NCI-H1417 (cell line): ENCODE measurements around the gene DCTD.
A peak's percentile ranks its signal among the peaks of the same experiment; 100 is the strongest.

ENCODE experiments used
- DNase-seq, 3 experiments: peaks; one replicate each; lab custom pipeline; 2025; lab: John Stamatoyannopoulos, UW

DCTD gene

GRCh38 chr4:182872886-182873285 is 44.3 kb downstream of the DCTD start:
- DNase-seq: no peak

- DNase-seq: no peak
Measured at GRCh38 chr4:182871616-182872015, 45.6 kb downstream of the DCTD start.

GRCh38 chr4:182869697-182870096 is 47.5 kb downstream of the DCTD start:
- DNase-seq: no peak

GRCh38 chr4:182866746-182867145 is 50.4 kb downstream of the DCTD start:
- DNase-seq: no peak

- DNase-seq: peak in 1 of 3 experiments; percentile 52
Measured at GRCh38 chr4:182863501-182863900, 53.7 kb downstream of the DCTD start.

- peak; percentile 31 to 86 (median 70) for DNase-seq
Measured at GRCh38 chr4:182862921-182863320, 54.3 kb downstream of the DCTD start.

- peak; percentile 13 to 81 (median 71) for DNase-seq
Measured at GRCh38 chr4:182862141-182862875, 54.9 kb downstream of the DCTD start.

GRCh38 chr4:182861346-182861745 is 55.8 kb downstream of the DCTD start:
- DNase-seq: no peak

GRCh38 chr4:182859730-182860129 is 57.5 kb downstream of the DCTD start:
- no peak for DNase-seq

GRCh38 chr4:182858711-182859110 is 58.5 kb downstream of the DCTD start:
- no peak for DNase-seq

GRCh38 chr4:182856862-182857261 is 60.3 kb downstream of the DCTD start:
- no peak for DNase-seq

- DNase-seq: no peak
Measured at GRCh38 chr4:182855877-182856276, 61.3 kb downstream of the DCTD start.

GRCh38 chr4:182855312-182855711 is 61.9 kb downstream of the DCTD start:
- no peak for DNase-seq

- no peak for DNase-seq
Measured at GRCh38 chr4:182854466-182854865, 62.7 kb downstream of the DCTD start.

GRCh38 chr4:182853731-182854330 is 63.4 kb downstream of the DCTD start:
- no peak for DNase-seq

GRCh38 chr4:182848685-182849084 is 68.5 kb downstream of the DCTD start:
- DNase-seq: no peak

- no peak for DNase-seq
Measured at GRCh38 chr4:182847576-182848450, 69.4 kb downstream of the DCTD start.

- no peak for DNase-seq
Measured at GRCh38 chr4:182846036-182846435, 71.2 kb downstream of the DCTD start.

GRCh38 chr4:182845618-182846017 is 71.6 kb downstream of the DCTD start:
- no peak for DNase-seq

- peak in 1 of 3 experiments; percentile 33 for DNase-seq
Measured at GRCh38 chr4:182843808-182844325, 73.3 kb downstream of the DCTD start.

- no peak for DNase-seq
Measured at GRCh38 chr4:182842759-182843390, 74.3 kb downstream of the DCTD start.

- no peak for DNase-seq
Measured at GRCh38 chr4:182842104-182842600, 75.0 kb downstream of the DCTD start.
